HUDEP-2 (cell line): ENCODE results near the gene ATP5IF1.

Source experiments
- DNase-seq, 76 experiments: peaks; one replicate each; lab custom pipeline; 2025; ENCODE audit not compliant: unreplicated experiment in 76 of 76; lab: John Stamatoyannopoulos, UW

Gene ATP5IF1

GRCh38 chr1:28236656-28237322 is 865 bp downstream of the ATP5IF1 start:
- DNase-seq, result peak in 52 of 76 experiments; percentile 7 to 75 (median 36)

DNA sequence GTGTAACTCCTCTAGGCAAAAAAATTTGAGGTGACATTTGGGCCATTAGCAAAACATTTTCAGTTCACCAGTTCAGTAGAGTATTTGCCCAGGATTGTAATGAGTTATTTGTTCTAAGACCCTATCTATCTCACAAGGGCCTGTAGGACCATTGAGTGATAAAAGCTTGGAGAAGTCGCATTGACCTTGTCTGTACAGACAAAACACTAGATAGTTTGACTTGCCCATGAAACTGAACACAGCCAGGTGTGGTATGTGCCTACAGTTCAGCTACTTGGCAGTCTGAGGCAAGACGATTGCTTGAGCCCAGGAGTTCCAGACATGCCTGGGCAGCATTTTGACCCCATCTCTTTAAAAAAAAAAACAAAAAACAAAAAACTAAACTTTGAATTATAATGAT is 3.1 kb downstream of the ATP5IF1 start:
- peak in 2 of 76 experiments; percentile 10 to 13 for DNase-seq

GRCh38 chr1:28240024-28240423 is 4.1 kb downstream of the ATP5IF1 start:
- DNase-seq, result no peak

DNA sequence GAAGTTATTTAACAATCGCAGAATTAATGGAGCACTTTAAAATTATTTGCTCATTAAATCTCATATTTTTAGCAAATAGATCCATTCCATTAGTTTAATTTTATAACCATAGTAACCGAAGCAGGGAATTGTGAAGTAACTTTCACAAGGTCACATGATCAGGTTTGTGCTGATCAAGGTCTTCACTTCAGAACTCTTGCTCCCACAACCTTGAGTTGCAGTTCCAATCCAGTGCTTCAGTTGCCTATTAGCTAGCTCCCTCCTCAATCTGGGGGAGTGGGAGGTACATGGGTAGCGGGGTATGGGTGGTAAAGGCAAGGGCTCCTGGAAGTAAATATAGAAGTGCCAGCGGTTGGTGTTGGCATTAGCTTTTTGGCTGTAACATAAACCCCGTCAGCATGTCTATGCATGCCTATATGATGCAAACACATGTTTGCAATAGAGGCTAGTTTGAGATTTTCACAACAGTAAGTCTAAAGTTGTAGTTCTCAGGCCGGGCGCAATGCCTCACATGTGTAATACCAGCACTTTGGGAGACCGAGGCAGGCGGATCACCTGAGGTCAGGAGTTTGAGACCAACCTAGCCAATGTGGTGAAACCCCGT is 5.8 kb downstream of the ATP5IF1 start:
- DNase-seq, result no peak

GRCh38 chr1:28243685-28244311 is 7.9 kb downstream of the ATP5IF1 start:
- DNase-seq, result peak in 1 of 76 experiments; percentile 4

- no peak for DNase-seq
Measured at GRCh38 chr1:28244549-28245251, 8.8 kb downstream of the ATP5IF1 start.

GRCh38 chr1:28246427-28246832 is 10.5 kb downstream of the ATP5IF1 start:
- DNase-seq, result peak in 1 of 76 experiments; percentile 36

GRCh38 chr1:28247612-28248272 is 11.8 kb downstream of the ATP5IF1 start:
- DNase-seq, result peak in 6 of 76 experiments; percentile 19 to 55 (median 36)

GRCh38 chr1:28248273-28249012 is 12.5 kb downstream of the ATP5IF1 start:
- peak in 70 of 76 experiments; percentile 15 to 92 (median 65) for DNase-seq

- peak in 35 of 76 experiments; percentile 5 to 70 (median 34) for DNase-seq
Measured at GRCh38 chr1:28249013-28249865, 13.3 kb downstream of the ATP5IF1 start.

GRCh38 chr1:28249866-28250295 is 14.0 kb downstream of the ATP5IF1 start:
- DNase-seq, result peak in 1 of 76 experiments; percentile 12

- peak in 9 of 76 experiments; percentile 7 to 61 (median 21) for DNase-seq
Measured at GRCh38 chr1:28256197-28256827, 20.4 kb downstream of the ATP5IF1 start.

DNA sequence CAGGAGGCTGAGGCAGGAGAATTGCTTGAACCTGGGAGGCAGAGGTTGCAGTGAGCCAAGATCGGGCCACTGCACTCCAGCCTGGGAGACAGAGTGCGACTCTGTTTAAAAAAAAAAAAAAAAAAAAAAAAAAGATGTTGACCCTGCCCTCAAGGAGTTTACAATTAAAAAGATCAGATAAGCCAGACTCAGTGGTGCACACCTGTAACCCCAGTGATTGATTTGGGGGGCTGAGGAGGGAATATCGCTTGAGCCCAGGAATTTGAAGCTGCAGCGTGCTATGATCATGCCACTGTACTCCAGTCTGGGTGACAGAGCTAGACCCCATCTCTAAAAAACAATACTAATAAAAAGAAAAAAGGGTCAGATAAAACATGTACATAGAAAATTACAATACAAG is 21.8 kb downstream of the ATP5IF1 start:
- no peak for DNase-seq

- no peak for DNase-seq
Measured at GRCh38 chr1:28258628-28259251, 22.8 kb downstream of the ATP5IF1 start.

DNA sequence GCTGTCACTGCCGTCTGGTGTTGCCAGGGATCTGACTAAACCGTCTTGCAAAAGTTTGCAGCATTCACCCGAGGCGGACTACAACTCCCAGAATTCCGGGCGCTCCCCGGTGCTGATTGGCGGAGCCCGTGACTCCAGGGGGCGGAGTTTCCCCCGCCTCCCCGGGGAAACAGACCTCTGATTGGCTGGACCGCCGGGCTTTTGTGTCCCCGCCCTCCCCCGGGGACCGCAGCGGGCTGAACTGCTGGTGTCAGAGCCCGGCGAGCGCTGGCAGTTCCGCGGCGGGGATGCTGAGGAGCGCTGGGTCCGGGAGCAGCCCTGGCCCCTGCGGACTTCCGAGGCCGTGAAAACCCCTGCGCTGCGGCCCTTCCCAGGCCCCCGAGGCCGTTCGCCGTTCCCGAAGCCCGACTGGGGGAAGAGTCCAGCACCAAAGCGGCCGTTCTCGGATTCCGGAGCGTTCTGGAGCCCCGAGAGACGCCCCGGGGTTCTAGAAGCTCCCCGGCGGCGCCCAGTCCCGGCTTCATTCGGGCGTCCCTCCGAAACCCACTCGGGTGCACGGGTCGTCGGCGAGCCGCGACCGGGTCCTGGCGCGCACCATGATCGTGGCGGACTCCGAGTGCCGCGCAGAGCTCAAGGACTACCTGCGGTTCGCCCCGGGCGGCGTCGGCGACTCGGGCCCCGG is 23.5 kb downstream of the ATP5IF1 start, which contains the start of gene SESN2:
Gene SESN2 (plus strand): TSS at position 267 of the 682 bp plus-strand sequence. CDS start 330 bp downstream, at position 597.
- peak in 75 of 76 experiments; percentile 22 to 98 (median 96) for DNase-seq

- DNase-seq, result peak in 6 of 76 experiments; percentile 9 to 28 (median 24)
Measured at GRCh38 chr1:28259934-28260802, 24.2 kb downstream of the ATP5IF1 start.
